Gastroesophageal sphincter (tissue), 3 donors: ENCODE data around the gene ARSI.

Experiments
- CTCF ChIP-seq, 4 experiments: fragments of 200-600 bp in 2 of 4; fragments of 450-650 bp in 2 of 4; sonication (generic) in 1 of 4; IDR thresholded peaks; one replicate each; pipeline ENCODE4 v1.5.1; 2017 to 2019; ENCODE audit warnings: antibody characterized with exemption in 4 of 4, mild to moderate bottlenecking in 2 of 4, moderate library complexity in 2 of 4
- POLR2A ChIP-seq, 2 donors: fragments of 450-650 bp; IDR thresholded peaks; one replicate each; pipeline ENCODE4 v1.6.1; 2017; ENCODE audit warnings: antibody characterized with exemption in 2 of 2, mild to moderate bottlenecking in 2 of 2, moderate library complexity in 1 of 2

GRCh38 chr5:150248946-150249345 lies 53.8 kb downstream of the ARSI start:
- no peak for TF ChIP-seq CTCF (IDR thresholded peaks at IDR 0.05)
- TF ChIP-seq POLR2A (IDR thresholded peaks at IDR 0.05): no peak
